Uterus (tissue), 4 donors: ENCODE results near the gene R3HCC1L. TPM values are rescaled to one million over a fixed set of nuclear protein-coding genes. Genes with fewer than 3 reads are reported as not detected.

Experiments
- DNase-seq, 2 donors: peaks; one replicate each; pipeline ENCODE4 v3.0.0-alpha.2; 2019 to 2020
- H3K27ac ChIP-seq, 2 donors: fragments of 200-600 bp; sonication (generic); 1 replicate in 1 of 2; 2 replicates in 1 of 2; pipeline ENCODE4 v1.5.1; 2016 to 2018
- H3K27me3 ChIP-seq, 2 donors: fragments of 200-600 bp; sonication (generic); one replicate each; pipeline ENCODE4 v1.5.1; 2018 to 2019; ENCODE audit warnings: control low read depth in 1 of 2
- H3K36me3 ChIP-seq, 2 donors: fragments of 200-600 bp; sonication (generic); one replicate each; pipeline ENCODE4 v1.5.1; 2019; ENCODE audit warnings: control low read depth in 1 of 2
- H3K4me1 ChIP-seq, 2 donors: fragments of 200-600 bp; sonication (generic); one replicate each; pipeline ENCODE4 v1.5.1; 2018 to 2019; ENCODE audit warnings: control low read depth in 1 of 2
- H3K4me3 ChIP-seq, 2 donors: fragments of 200-600 bp; sonication (generic); 1 replicate in 1 of 2; 2 replicates in 1 of 2; pipeline ENCODE4 v1.5.1; 2018 to 2019; ENCODE audit warnings: mild to moderate bottlenecking in 1 of 2
- H3K9me3 ChIP-seq, 2 donors: fragments of 200-600 bp; sonication (generic); one replicate each; pipeline ENCODE4 v1.5.1; 2019; ENCODE audit warnings: control low read depth in 1 of 2
- POLR2A ChIP-seq, 2 donors: fragments of 450-650 bp; IDR thresholded peaks; one replicate each; pipeline ENCODE4 v1.6.1; 2016; ENCODE audit warnings: antibody characterized with exemption in 2 of 2, mild to moderate bottlenecking in 1 of 2, moderate library complexity in 1 of 2
- intact Hi-C: fragments of 100-400 bp; cut with DNase I; formaldehyde crosslinking; loops from one replicate; pipeline ENCODE4 v1.15.1; 2023; ENCODE audit warnings: low total_unique reads
- total RNA-seq, 4 donors: library from RNA; depleted of rRNA in 3 of 4; stranded (reverse); fragments of >200 nt in 3 of 4; gene quantifications; one replicate each; pipeline versions ENCODE4 v1.1.0 to v1.2.4, GENCODE V29; 2014 to 2023
- TF ChIP-seq, protein P1 (sequence below), 4 experiments: fragments of 200-600 bp in 2 of 4; fragments of 450-650 bp in 2 of 4; sonication (generic) in 2 of 4; IDR thresholded peaks; one replicate each; pipeline ENCODE4 v1.5.1; 2016 to 2019; ENCODE audit warnings: antibody characterized with exemption in 4 of 4, mild to moderate bottlenecking in 2 of 4, moderate library complexity in 1 of 4
- donor health status: DM: yes; HTN: yes; CAD: no.

R3HCC1L gene
- total RNA-seq, 4 donors from 2014 or later, result 5.9 to 23.4 (median 10.8) TPM

DNA sequence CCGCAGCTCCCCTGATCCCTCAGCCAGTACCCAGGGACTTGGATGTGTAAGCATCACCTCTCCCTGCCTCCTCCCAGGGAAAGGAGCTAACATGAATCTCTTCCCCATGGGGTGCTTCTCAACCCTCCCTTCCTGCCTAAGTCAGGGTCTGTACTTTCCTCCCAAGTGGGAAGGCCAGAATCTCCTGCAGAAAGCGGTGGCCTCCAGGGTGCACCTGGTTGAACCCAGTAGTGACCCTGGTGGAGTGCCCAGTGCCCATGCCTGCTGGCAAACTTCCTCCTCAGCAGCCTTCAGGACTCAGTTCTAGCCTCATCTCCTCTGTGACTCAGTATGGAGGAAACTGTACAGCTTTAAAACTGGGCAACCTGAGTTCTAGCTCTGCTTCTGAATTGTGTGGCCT lies 136.3 kb downstream of the R3HCC1L start:
- no peak for DNase-seq
- no peaks in the 10 kb centered on the region for H3K27me3 ChIP-seq
- peaks cover 0 to 26% of the 10 kb centered on the region in 2 donors for H3K4me1 ChIP-seq
- no peak overlapping the region for H3K4me3 ChIP-seq
- H3K36me3 ChIP-seq, result no peaks in the 10 kb centered on the region
- TF ChIP-seq POLR2A (IDR thresholded peaks at IDR 0.05), result no peak
- TF ChIP-seq, protein P1, sequence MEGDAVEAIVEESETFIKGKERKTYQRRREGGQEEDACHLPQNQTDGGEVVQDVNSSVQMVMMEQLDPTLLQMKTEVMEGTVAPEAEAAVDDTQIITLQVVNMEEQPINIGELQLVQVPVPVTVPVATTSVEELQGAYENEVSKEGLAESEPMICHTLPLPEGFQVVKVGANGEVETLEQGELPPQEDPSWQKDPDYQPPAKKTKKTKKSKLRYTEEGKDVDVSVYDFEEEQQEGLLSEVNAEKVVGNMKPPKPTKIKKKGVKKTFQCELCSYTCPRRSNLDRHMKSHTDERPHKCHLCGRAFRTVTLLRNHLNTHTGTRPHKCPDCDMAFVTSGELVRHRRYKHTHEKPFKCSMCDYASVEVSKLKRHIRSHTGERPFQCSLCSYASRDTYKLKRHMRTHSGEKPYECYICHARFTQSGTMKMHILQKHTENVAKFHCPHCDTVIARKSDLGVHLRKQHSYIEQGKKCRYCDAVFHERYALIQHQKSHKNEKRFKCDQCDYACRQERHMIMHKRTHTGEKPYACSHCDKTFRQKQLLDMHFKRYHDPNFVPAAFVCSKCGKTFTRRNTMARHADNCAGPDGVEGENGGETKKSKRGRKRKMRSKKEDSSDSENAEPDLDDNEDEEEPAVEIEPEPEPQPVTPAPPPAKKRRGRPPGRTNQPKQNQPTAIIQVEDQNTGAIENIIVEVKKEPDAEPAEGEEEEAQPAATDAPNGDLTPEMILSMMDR (IDR thresholded peaks at IDR 0.05), result no peak
- H3K27ac ChIP-seq, result peak overlapping the region in 1 of 2 donors; percentile 94
- intact Hi-C loops, result no loop called here
- no peaks in the 10 kb centered on the region for H3K9me3 ChIP-seq

DNA sequence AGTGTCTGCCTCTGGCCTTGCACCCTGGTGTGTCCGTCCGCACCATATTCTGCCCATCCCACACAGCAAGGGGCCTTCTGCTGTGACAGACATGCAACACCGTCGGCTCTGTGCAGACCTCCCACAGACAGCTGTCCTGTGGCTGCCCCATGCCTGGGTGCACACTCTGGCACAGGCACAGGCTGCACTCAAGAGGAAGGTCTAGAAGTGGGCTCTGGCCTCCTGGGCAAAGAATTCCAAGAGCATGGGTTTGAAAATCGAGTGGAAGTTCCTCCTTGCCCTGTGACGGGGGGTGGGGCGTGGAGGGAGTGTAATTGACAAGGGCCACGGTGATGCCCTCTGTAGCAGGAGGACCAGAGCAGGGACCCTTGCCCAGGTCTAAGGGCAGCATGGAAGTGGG lies 137.8 kb downstream of the R3HCC1L start:
- Histone ChIP-seq H3K4me3 (no peak overlapping the region), H3K27me3 (no peaks in the 10 kb centered on the region), H3K4me1 (peaks cover 0 to 20% of the 10 kb centered on the region in 2 donors), H3K36me3 (no peaks in the 10 kb centered on the region), H3K9me3 (no peaks in the 10 kb centered on the region), H3K27ac (no peak overlapping the region)
- intact Hi-C loops, result no loop called here
- TF ChIP-seq, protein P1 (IDR thresholded peaks at IDR 0.05), result no peak
- no peak for TF ChIP-seq POLR2A (IDR thresholded peaks at IDR 0.05)
- peak in 1 of 2 donors; percentile 6 for DNase-seq

DNA sequence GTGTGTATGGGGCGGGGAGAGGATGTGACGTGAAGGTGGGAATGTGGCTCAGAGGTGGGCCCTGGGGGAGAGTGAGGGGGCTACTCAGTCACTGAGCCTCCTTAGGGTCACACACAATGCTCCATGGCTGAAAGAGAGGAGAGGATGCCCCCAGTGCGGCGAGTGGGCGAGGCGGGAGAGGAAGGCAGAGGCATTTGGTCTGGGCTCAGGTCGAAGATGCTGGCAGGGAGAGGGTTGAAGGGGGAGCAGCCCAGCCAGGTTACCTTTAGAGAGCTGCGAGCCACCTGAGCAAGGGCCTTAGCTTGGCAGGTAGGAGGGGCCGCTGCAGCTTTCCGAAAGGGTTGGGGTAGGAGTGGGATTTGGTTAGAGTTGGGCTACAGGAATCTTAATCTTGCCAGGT lies 138.2 kb downstream of the R3HCC1L start:
- TF ChIP-seq, protein P1 (IDR thresholded peaks at IDR 0.05), result no peak
- no peak for TF ChIP-seq POLR2A (IDR thresholded peaks at IDR 0.05)
- H3K27ac ChIP-seq, result no peak overlapping the region
- H3K36me3 ChIP-seq, result no peaks in the 10 kb centered on the region
- no peaks in the 10 kb centered on the region for H3K27me3 ChIP-seq
- peaks cover 0 to 20% of the 10 kb centered on the region in 2 donors for H3K4me1 ChIP-seq
- DNase-seq, result peak in 1 of 2 donors; percentile 8
- no peaks in the 10 kb centered on the region for H3K9me3 ChIP-seq
- intact Hi-C loops, result no loop called here
- H3K4me3 ChIP-seq, result no peak overlapping the region

DNA sequence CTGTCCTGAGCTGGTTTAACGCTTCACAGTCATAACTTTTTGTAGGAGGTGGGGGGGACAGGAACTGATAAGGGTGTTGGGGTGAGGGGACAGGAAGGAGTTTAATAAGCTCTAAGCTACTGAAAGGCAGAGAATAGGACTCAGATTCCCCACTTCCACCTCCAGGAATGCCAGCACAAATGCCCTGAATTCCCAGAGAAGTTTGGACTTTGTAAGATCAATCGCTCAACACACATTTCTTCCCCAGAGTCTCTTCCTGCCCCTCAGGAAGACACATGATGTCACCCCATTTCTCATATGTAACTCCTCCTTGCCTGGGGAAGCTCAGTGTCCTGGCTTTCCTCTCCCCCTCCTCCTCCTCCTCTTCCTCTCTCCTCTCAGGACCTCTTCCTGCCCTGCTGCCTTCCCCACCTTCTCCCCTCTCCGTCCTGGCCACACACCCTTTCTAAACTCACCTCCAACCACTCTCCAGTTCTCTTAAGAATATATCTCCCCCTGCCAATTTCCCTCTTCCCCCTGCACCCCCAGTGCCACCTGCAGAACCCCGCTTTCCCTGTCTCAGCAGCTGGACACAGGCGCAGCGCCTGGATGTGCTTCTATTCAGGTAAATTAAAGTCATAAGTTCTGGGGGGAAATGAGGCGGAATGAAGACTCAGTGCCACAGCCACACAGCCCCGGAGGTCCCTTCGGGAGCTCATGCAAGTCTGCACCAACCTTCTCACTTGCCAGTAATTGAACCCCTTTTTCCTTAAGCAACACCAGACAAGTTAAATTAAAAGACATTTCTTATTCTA lies 138.8 kb downstream of the R3HCC1L start:
- TF ChIP-seq, protein P1 (IDR thresholded peaks at IDR 0.05), result no peak
- no peak for TF ChIP-seq POLR2A (IDR thresholded peaks at IDR 0.05)
- DNase-seq, result peak in 1 of 2 donors; percentile 2

DNA sequence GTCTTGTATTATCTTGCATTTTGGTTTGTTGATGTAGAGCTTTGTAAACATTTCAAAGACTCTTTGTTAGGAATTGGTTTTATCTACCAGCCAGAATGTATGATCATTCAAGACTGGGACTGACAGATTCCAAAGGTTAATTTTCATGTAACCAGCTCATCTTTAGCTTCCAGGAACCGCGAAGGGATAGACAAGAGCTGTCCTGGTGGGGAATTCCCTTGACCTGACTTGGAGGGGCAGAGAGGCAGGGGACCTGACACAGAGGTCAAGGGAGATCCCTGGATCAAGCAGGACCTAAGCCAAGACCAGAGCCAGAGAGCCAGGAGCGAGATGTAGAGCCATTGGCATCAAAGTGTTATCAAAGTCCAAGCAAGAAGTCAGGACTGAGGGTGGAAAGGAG lies 140.1 kb downstream of the R3HCC1L start:
- peaks cover 0 to 8% of the 10 kb centered on the region in 2 donors for H3K4me1 ChIP-seq
- no peaks in the 10 kb centered on the region for H3K27me3 ChIP-seq
- no peak overlapping the region for H3K27ac ChIP-seq
- no peaks in the 10 kb centered on the region for H3K36me3 ChIP-seq
- no peaks in the 10 kb centered on the region for H3K9me3 ChIP-seq
- no peak for DNase-seq
- H3K4me3 ChIP-seq, result no peak overlapping the region
- TF ChIP-seq, protein P1 (IDR thresholded peaks at IDR 0.05), result no peak
- TF ChIP-seq POLR2A (IDR thresholded peaks at IDR 0.05), result no peak
- intact Hi-C loops, result no loop called here

More for the DNA sequence above, 138.8 kb downstream of the R3HCC1L start:
- Histone ChIP-seq H3K36me3 (no peaks in the 10 kb centered on the region), H3K9me3 (no peaks in the 10 kb centered on the region), H3K4me1 (peaks cover 0 to 20% of the 10 kb centered on the region in 2 donors), H3K27me3 (no peaks in the 10 kb centered on the region), H3K4me3 (no peak overlapping the region), H3K27ac (no peak overlapping the region)
- intact Hi-C loops, result no loop called here
